ENCODE results near the gene NDUFV3.

- TF ChIP-seq POLR2A (IDR thresholded peaks at IDR 0.05; ENCODE audit: extremely low read depth, insufficient read length) (no peak), CTCF (IDR thresholded peaks at IDR 0.05; ENCODE audit: low read depth, low read length) (no peak), MAX (IDR thresholded peaks at IDR 0.05; ENCODE audit: low read depth, low read length) (no peak)
Observed at GRCh38 chr21:42942244-42942643, 49.1 kb downstream of the NDUFV3 start.
